ENCODE results near the gene PSTPIP2. TPM values are rescaled to one million over a fixed set of nuclear protein-coding genes. Genes with fewer than 3 reads are reported as not detected.
A peak's percentile ranks its signal among the peaks of the same experiment; 100 is the strongest.

PSTPIP2 gene
- total and polyA plus RNA-seq, 10 donors: 18.3 to 153 (median 117) TPM

DNA sequence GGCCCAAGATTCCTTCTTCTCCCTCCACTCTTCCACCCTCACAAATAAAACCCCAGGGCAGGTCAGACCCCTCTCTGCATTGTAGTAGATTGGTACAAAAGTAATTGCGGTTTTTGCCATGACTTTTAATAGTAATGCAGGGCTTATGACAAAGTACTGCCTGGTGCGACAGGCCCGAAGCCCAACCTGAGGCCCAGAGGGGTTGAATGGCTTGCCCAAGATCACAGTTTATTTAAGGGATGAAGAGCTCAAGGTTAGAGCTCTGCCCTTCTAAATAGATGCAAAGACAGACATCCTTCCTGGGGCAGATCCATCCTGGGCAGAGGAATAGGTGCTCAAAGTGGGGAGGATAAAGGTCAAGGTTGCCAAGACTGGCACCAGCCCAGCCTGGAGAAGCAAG is 899 bp upstream of the PSTPIP2 start:
- Histone ChIP-seq H3K9me3 (no peaks in the 10 kb centered on the region), H3K36me3 (peaks cover 0 to 16% (median 3%) of the 10 kb centered on the region in 6 donors), H3K4me1 (peaks cover 12 to 62% (median 50%) of the 10 kb centered on the region in 6 donors), H3K4me3 (peak overlapping the region in 6 of 8 donors; percentile 67 to 92 (median 76)), H3K27me3 (replicated peaks in 1 of 7) (peaks cover 0 to 20% (median 0%) of the 10 kb centered on the region in 7 donors), H3K27ac (peak overlapping the region in 6 of 8 donors; percentile 92 to 97 (median 94))
- TF ChIP-seq POLR2A (IDR thresholded peaks at IDR 0.05): no peak
- TF ChIP-seq, protein P1, sequence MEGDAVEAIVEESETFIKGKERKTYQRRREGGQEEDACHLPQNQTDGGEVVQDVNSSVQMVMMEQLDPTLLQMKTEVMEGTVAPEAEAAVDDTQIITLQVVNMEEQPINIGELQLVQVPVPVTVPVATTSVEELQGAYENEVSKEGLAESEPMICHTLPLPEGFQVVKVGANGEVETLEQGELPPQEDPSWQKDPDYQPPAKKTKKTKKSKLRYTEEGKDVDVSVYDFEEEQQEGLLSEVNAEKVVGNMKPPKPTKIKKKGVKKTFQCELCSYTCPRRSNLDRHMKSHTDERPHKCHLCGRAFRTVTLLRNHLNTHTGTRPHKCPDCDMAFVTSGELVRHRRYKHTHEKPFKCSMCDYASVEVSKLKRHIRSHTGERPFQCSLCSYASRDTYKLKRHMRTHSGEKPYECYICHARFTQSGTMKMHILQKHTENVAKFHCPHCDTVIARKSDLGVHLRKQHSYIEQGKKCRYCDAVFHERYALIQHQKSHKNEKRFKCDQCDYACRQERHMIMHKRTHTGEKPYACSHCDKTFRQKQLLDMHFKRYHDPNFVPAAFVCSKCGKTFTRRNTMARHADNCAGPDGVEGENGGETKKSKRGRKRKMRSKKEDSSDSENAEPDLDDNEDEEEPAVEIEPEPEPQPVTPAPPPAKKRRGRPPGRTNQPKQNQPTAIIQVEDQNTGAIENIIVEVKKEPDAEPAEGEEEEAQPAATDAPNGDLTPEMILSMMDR (IDR thresholded peaks at IDR 0.05 in 8 of 11, conservative IDR thresholded peaks at IDR 0.05 in 3 of 11): no peak
- TF ChIP-seq POLR2AphosphoS5 (IDR thresholded peaks at IDR 0.05): no peak
- peak; percentile 56 for DNase-seq
- WGBS, 5 donors: 76 to 83% (median 78%) methylated on average over 3 of the region's 3 CpGs
- intact Hi-C loops (cut with DNase I; ENCODE audit: low total_unique reads): loop anchor here (10.0 kb wide), 2 partner anchors 98 to 408 kb away; no protein-coding TSS in a partner anchor

DNA sequence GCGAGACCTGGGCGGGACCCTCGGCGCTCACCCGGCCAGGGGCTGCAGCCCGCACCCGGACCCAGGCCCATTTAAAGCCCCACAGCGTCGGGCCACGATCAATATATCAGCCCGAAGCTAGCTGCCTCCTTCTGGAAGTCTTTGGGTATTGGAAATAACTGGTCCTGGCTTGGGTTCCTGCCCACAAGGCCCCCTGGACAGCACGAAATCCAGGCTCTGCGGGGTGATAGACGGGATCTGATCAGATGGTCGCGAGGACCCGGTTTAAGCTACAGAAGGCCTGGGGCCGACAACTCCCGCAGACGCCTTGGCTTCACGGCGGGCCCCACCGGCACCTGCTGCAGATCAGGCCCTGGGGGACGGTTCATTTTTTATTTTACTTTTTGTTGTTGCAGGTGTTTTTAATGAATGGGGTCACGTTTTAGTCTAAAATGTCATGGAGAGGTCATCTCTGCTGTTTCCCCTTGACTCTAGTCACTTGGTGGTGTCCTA is 362 bp upstream of the PSTPIP2 start:
- Histone ChIP-seq H3K27ac (peak overlapping the region; percentile 80 to 97 (median 92)), H3K36me3 (peaks cover 0 to 11% (median under 1%) of the 10 kb centered on the region in 6 donors), H3K27me3 (replicated peaks in 1 of 7) (peaks cover 0 to 20% (median 0%) of the 10 kb centered on the region in 7 donors), H3K4me3 (peak overlapping the region; percentile 67 to 92 (median 74)), H3K4me1 (peaks cover 12 to 68% (median 53%) of the 10 kb centered on the region in 6 donors), H3K9me3 (no peaks in the 10 kb centered on the region)
- no peak for DNase-seq
- intact Hi-C loops (cut with DNase I; ENCODE audit: low total_unique reads): loop anchor here (10.0 kb wide), 2 partner anchors 98 to 408 kb away; no protein-coding TSS in a partner anchor
- 25 to 32% (median 31%) methylated on average over 25 of the region's 25 CpGs for WGBS, 5 donors
- TF ChIP-seq, protein P1 (IDR thresholded peaks at IDR 0.05 in 8 of 11, conservative IDR thresholded peaks at IDR 0.05 in 3 of 11): no peak
- TF ChIP-seq POLR2A (IDR thresholded peaks at IDR 0.05) (no peak), POLR2AphosphoS5 (IDR thresholded peaks at IDR 0.05) (no peak)

DNA sequence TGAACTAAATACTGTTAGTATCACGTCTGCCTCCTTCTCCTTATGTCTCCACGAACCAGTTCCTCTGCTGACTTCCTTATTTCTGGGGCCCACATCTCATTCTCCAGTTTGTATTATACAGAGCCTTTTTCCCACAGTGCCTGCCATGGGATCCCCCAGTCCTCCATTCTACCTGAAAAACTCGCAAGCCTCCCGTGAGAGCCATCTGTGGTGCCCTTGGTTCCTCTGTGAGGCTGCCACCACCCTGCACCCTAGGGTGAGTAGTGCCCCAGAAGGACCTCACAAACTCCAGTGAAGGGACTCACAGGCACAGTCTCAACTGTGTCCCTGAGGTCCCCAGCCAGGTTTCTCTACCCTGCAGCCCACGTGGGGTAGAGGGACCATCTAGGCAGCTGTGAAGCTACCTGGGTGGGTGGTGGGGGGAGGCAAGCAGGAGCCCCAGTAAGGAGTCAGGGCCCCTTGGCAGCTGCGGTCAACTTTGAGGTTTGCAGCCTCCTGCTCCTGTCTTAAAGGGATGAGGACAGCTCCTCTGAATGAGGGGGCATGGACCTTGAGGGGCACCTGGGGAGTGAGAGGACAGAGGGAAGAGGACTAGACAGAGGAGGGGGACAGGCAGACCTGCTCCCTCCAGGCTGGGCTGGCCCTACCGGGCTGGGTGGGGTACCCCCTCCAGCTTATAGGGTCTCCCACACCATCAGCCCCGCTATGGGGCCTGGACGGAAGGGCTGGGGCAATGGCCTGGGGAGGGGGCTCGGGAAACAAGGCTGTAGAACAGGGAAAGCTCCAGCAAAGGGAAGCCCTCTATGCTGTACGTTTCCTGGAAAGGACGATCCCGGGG is 1.0 kb downstream of the PSTPIP2 start:
- WGBS, 5 donors: 11 to 19% (median 17%) methylated on average over 12 to 13 of the region's 13 CpGs
- DNase-seq: peak; percentile 82
- H3K27ac ChIP-seq: peak overlapping the region; percentile 80 to 97 (median 92)
- peaks cover 0 to 13% (median 0%) of the 10 kb centered on the region in 6 donors for H3K36me3 ChIP-seq
- peaks cover 0 to 20% (median 0%) of the 10 kb centered on the region in 7 donors for H3K27me3 ChIP-seq (replicated peaks in 1 of 7)
- H3K9me3 ChIP-seq: no peaks in the 10 kb centered on the region
- intact Hi-C loops (cut with DNase I; ENCODE audit: low total_unique reads): loop anchor here (10.0 kb wide), 2 partner anchors 96 to 406 kb away; no protein-coding TSS in a partner anchor
- peaks cover 12 to 81% (median 56%) of the 10 kb centered on the region in 6 donors for H3K4me1 ChIP-seq
- H3K4me3 ChIP-seq: peak overlapping the region; percentile 67 to 92 (median 74)
- no peak for TF ChIP-seq POLR2AphosphoS5 (IDR thresholded peaks at IDR 0.05)
- TF ChIP-seq, protein P1 (IDR thresholded peaks at IDR 0.05 in 8 of 11, conservative IDR thresholded peaks at IDR 0.05 in 3 of 11): no peak
- TF ChIP-seq POLR2A (IDR thresholded peaks at IDR 0.05): no peak

Measured in spleen (tissue), 11 donors.